Uterus (tissue), 4 donors: Measurements from ENCODE around the gene HNRNPK. TPM values are rescaled to one million over a fixed set of nuclear protein-coding genes. Genes with fewer than 3 reads are reported as not detected.

Source experiments
- DNase-seq, 2 donors: peaks; one replicate each; pipeline ENCODE4 v3.0.0-alpha.2; 2019 to 2020
- H3K27ac ChIP-seq, 2 donors: fragments of 200-600 bp; sonication (generic); 1 replicate in 1 of 2; 2 replicates in 1 of 2; pipeline ENCODE4 v1.5.1; 2016 to 2018
- H3K27me3 ChIP-seq, 2 donors: fragments of 200-600 bp; sonication (generic); one replicate each; pipeline ENCODE4 v1.5.1; 2018 to 2019; ENCODE audit warnings: control low read depth in 1 of 2
- H3K36me3 ChIP-seq, 2 donors: fragments of 200-600 bp; sonication (generic); one replicate each; pipeline ENCODE4 v1.5.1; 2019; ENCODE audit warnings: control low read depth in 1 of 2
- H3K4me1 ChIP-seq, 2 donors: fragments of 200-600 bp; sonication (generic); one replicate each; pipeline ENCODE4 v1.5.1; 2018 to 2019; ENCODE audit warnings: control low read depth in 1 of 2
- H3K4me3 ChIP-seq, 2 donors: fragments of 200-600 bp; sonication (generic); 1 replicate in 1 of 2; 2 replicates in 1 of 2; pipeline ENCODE4 v1.5.1; 2018 to 2019; ENCODE audit warnings: mild to moderate bottlenecking in 1 of 2
- H3K9me3 ChIP-seq, 2 donors: fragments of 200-600 bp; sonication (generic); one replicate each; pipeline ENCODE4 v1.5.1; 2019; ENCODE audit warnings: control low read depth in 1 of 2
- CTCF ChIP-seq, 4 experiments: fragments of 200-600 bp in 2 of 4; fragments of 450-650 bp in 2 of 4; sonication (generic) in 2 of 4; IDR thresholded peaks; one replicate each; pipeline ENCODE4 v1.5.1; 2016 to 2019; ENCODE audit warnings: antibody characterized with exemption in 4 of 4, mild to moderate bottlenecking in 2 of 4, moderate library complexity in 1 of 4
- POLR2A ChIP-seq, 2 donors: fragments of 450-650 bp; IDR thresholded peaks; one replicate each; pipeline ENCODE4 v1.6.1; 2016; ENCODE audit warnings: antibody characterized with exemption in 2 of 2, mild to moderate bottlenecking in 1 of 2, moderate library complexity in 1 of 2
- intact Hi-C: fragments of 100-400 bp; cut with DNase I; formaldehyde crosslinking; loops from one replicate; pipeline ENCODE4 v1.15.1; 2023; ENCODE audit warnings: low total_unique reads
- total RNA-seq, 4 donors: library from RNA; depleted of rRNA in 3 of 4; stranded (reverse); fragments of >200 nt in 3 of 4; gene quantifications; one replicate each; pipeline versions ENCODE4 v1.1.0 to v1.2.4, GENCODE V29; 2014 to 2023
- donor health status: DM: yes; HTN: yes; CAD: no.

HNRNPK gene
- total RNA-seq: 100 to 1,000 TPM; 205 to 785 (median 450) TPM

- Histone ChIP-seq H3K27me3 (no peaks in the 10 kb centered on the region), H3K27ac (peak within 1 kb of the TSS; percentile 98 to 100), H3K4me3 (peak within 1 kb of the TSS; percentile 81 to 93), H3K36me3 (no peaks in the 10 kb centered on the region), H3K4me1 (peaks cover 14 to 17% of the 10 kb centered on the region in 2 donors), H3K9me3 (no peaks in the 10 kb centered on the region)
- peak in 1 of 4 experiments; percentile 7 for TF ChIP-seq CTCF (IDR thresholded peaks at IDR 0.05)
- peak in 1 of 2 donors; percentile 8 for TF ChIP-seq POLR2A (IDR thresholded peaks at IDR 0.05)
- intact Hi-C loops: loop anchor here (10.0 kb wide), 1 partner anchor 45 kb away; no protein-coding TSS in a partner anchor
- DNase-seq: peak; percentile 99
These were observed at the start of gene HNRNPK for GRCh38 chr9:83979812-83980394. Gene HNRNPK (minus strand): TSS chr9:83980215. CDS start chr9:83978252, 1,963 bp downstream.

GRCh38 chr9:84027201-84027600 is 47.2 kb upstream of the HNRNPK start:
- no peak overlapping the region for H3K4me3 ChIP-seq
- intact Hi-C loops: no loop called here

GRCh38 chr9:84024041-84024575 is 44.1 kb upstream of the HNRNPK start:
- no peaks in the 10 kb centered on the region for H3K36me3 ChIP-seq
- intact Hi-C loops: no loop called here
- no peaks in the 10 kb centered on the region for H3K9me3 ChIP-seq
- TF ChIP-seq CTCF (IDR thresholded peaks at IDR 0.05): no peak
- TF ChIP-seq POLR2A (IDR thresholded peaks at IDR 0.05): no peak
- H3K4me1 ChIP-seq: no peaks in the 10 kb centered on the region
- H3K27ac ChIP-seq: no peak overlapping the region
- no peaks in the 10 kb centered on the region for H3K27me3 ChIP-seq
- no peak overlapping the region for H3K4me3 ChIP-seq
- DNase-seq: no peak

More at GRCh38 chr9:84027201-84027600, 47.2 kb upstream of the HNRNPK start:
- no peaks in the 10 kb centered on the region for H3K9me3 ChIP-seq
- H3K36me3 ChIP-seq: no peaks in the 10 kb centered on the region
- no peaks in the 10 kb centered on the region for H3K27me3 ChIP-seq
- H3K27ac ChIP-seq: no peak overlapping the region
- no peak for DNase-seq
- no peaks in the 10 kb centered on the region for H3K4me1 ChIP-seq
- TF ChIP-seq CTCF (IDR thresholded peaks at IDR 0.05) (no peak), POLR2A (IDR thresholded peaks at IDR 0.05) (no peak)

GRCh38 chr9:84007662-84008061 is 27.6 kb upstream of the HNRNPK start:
- no peak overlapping the region for H3K27ac ChIP-seq
- no peak for TF ChIP-seq POLR2A (IDR thresholded peaks at IDR 0.05)
- TF ChIP-seq CTCF (IDR thresholded peaks at IDR 0.05): no peak
- intact Hi-C loops: no loop called here

GRCh38 chr9:84003246-84003645 is 23.2 kb upstream of the HNRNPK start:
- Histone ChIP-seq H3K4me1 (no peaks in the 10 kb centered on the region), H3K27me3 (no peaks in the 10 kb centered on the region), H3K27ac (no peak overlapping the region), H3K9me3 (no peaks in the 10 kb centered on the region), H3K36me3 (no peaks in the 10 kb centered on the region), H3K4me3 (no peak overlapping the region)
- DNase-seq: no peak
- TF ChIP-seq POLR2A (IDR thresholded peaks at IDR 0.05) (no peak), CTCF (IDR thresholded peaks at IDR 0.05) (no peak)
- intact Hi-C loops: no loop called here

More at GRCh38 chr9:84007662-84008061, 27.6 kb upstream of the HNRNPK start:
- no peak for DNase-seq
- Histone ChIP-seq H3K4me3 (no peak overlapping the region), H3K4me1 (no peaks in the 10 kb centered on the region), H3K36me3 (no peaks in the 10 kb centered on the region), H3K9me3 (no peaks in the 10 kb centered on the region), H3K27me3 (no peaks in the 10 kb centered on the region)
